ENCODE measurements around the gene C14orf180.

The C14orf180 gene

GRCh38 chr14:104595911-104596450 is 16.4 kb downstream of the C14orf180 start:
- Histone ChIP-seq H3K36me3 (ENCODE audit: insufficient read depth, low read length) (no peaks in the 10 kb centered on the region), H3K4me3 (no peak overlapping the region), H3K9ac (ENCODE audit: insufficient read length) (no peak overlapping the region), H3K9me3 (ENCODE audit: low read depth, low read length) (no peaks in the 10 kb centered on the region), H3K27ac (no peak overlapping the region)
- DNase-seq (ENCODE audit: low read depth, low spot score) = no peak
- TF ChIP-seq FOXP2 (optimal IDR thresholded peaks at IDR 0.05; ENCODE audit: control extremely low read depth, extremely low read length, insufficient read depth) (no peak), POLR2AphosphoS5 (IDR thresholded peaks at IDR 0.05; ENCODE audit: borderline replicate concordance, low read depth, low read length) (no peak), EZH2 (IDR thresholded peaks at IDR 0.05) (no peak)

GRCh38 chr14:104596451-104596918 is 16.9 kb downstream of the C14orf180 start:
- no peak overlapping the region for H3K27ac ChIP-seq
- DNase-seq (ENCODE audit: low read depth, low spot score) = no peak
- TF ChIP-seq EZH2 (IDR thresholded peaks at IDR 0.05) (no peak), FOXP2 (optimal IDR thresholded peaks at IDR 0.05; ENCODE audit: control extremely low read depth, extremely low read length, insufficient read depth) (no peak), POLR2AphosphoS5 (IDR thresholded peaks at IDR 0.05; ENCODE audit: borderline replicate concordance, low read depth, low read length) (no peak)
- no peak overlapping the region for H3K9ac ChIP-seq (ENCODE audit: insufficient read length)
- H3K9me3 ChIP-seq (ENCODE audit: low read depth, low read length) = no peaks in the 10 kb centered on the region
- H3K36me3 ChIP-seq (ENCODE audit: insufficient read depth, low read length) = no peaks in the 10 kb centered on the region
- H3K4me3 ChIP-seq = no peak overlapping the region

- no peak overlapping the region for H3K27ac ChIP-seq
- H3K9ac ChIP-seq (ENCODE audit: insufficient read length) = no peak overlapping the region
- no peak overlapping the region for H3K4me3 ChIP-seq
- no peaks in the 10 kb centered on the region for H3K9me3 ChIP-seq (ENCODE audit: low read depth, low read length)
- no peaks in the 10 kb centered on the region for H3K36me3 ChIP-seq (ENCODE audit: insufficient read depth, low read length)
- TF ChIP-seq EZH2 (IDR thresholded peaks at IDR 0.05) (no peak), FOXP2 (optimal IDR thresholded peaks at IDR 0.05; ENCODE audit: control extremely low read depth, extremely low read length, insufficient read depth) (no peak), POLR2AphosphoS5 (IDR thresholded peaks at IDR 0.05; ENCODE audit: borderline replicate concordance, low read depth, low read length) (no peak)
- no peak for DNase-seq (ENCODE audit: low read depth, low spot score)
These were observed 17.4 kb downstream of the C14orf180 start for GRCh38 chr14:104596927-104597351.

- TF ChIP-seq POLR2AphosphoS5 (IDR thresholded peaks at IDR 0.05; ENCODE audit: borderline replicate concordance, low read depth, low read length) (no peak), FOXP2 (optimal IDR thresholded peaks at IDR 0.05; ENCODE audit: control extremely low read depth, extremely low read length, insufficient read depth) (no peak), EZH2 (IDR thresholded peaks at IDR 0.05) (no peak)
- no peaks in the 10 kb centered on the region for H3K36me3 ChIP-seq (ENCODE audit: insufficient read depth, low read length)
- no peaks in the 10 kb centered on the region for H3K9me3 ChIP-seq (ENCODE audit: low read depth, low read length)
- H3K4me3 ChIP-seq = no peak overlapping the region
- H3K9ac ChIP-seq (ENCODE audit: insufficient read length) = no peak overlapping the region
- no peak for DNase-seq (ENCODE audit: low read depth, low spot score)
- no peak overlapping the region for H3K27ac ChIP-seq
These were observed 18.0 kb downstream of the C14orf180 start for GRCh38 chr14:104597576-104597975.

- no peak for DNase-seq (ENCODE audit: low read depth, low spot score)
- Histone ChIP-seq H3K9me3 (ENCODE audit: low read depth, low read length) (no peaks in the 10 kb centered on the region), H3K27ac (no peak overlapping the region), H3K4me3 (no peak overlapping the region), H3K36me3 (ENCODE audit: insufficient read depth, low read length) (no peaks in the 10 kb centered on the region), H3K9ac (ENCODE audit: insufficient read length) (no peak overlapping the region)
- no peak for TF ChIP-seq EZH2 (IDR thresholded peaks at IDR 0.05)
- TF ChIP-seq FOXP2 (optimal IDR thresholded peaks at IDR 0.05; ENCODE audit: control extremely low read depth, extremely low read length, insufficient read depth) = no peak
- no peak for TF ChIP-seq POLR2AphosphoS5 (IDR thresholded peaks at IDR 0.05; ENCODE audit: borderline replicate concordance, low read depth, low read length)
These were observed 18.7 kb downstream of the C14orf180 start for GRCh38 chr14:104598039-104598909.

- TF ChIP-seq POLR2AphosphoS5 (IDR thresholded peaks at IDR 0.05; ENCODE audit: borderline replicate concordance, low read depth, low read length) (no peak), EZH2 (IDR thresholded peaks at IDR 0.05) (no peak), FOXP2 (optimal IDR thresholded peaks at IDR 0.05; ENCODE audit: control extremely low read depth, extremely low read length, insufficient read depth) (no peak)
- Histone ChIP-seq H3K4me3 (no peak overlapping the region), H3K9me3 (ENCODE audit: low read depth, low read length) (no peaks in the 10 kb centered on the region), H3K27ac (no peak overlapping the region), H3K36me3 (ENCODE audit: insufficient read depth, low read length) (no peaks in the 10 kb centered on the region), H3K9ac (ENCODE audit: insufficient read length) (no peak overlapping the region)
- no peak for DNase-seq (ENCODE audit: low read depth, low spot score)
These were observed 19.3 kb downstream of the C14orf180 start for GRCh38 chr14:104598910-104599273.

GRCh38 chr14:104599446-104599845 is 19.9 kb downstream of the C14orf180 start:
- Histone ChIP-seq H3K27ac (no peak overlapping the region), H3K4me3 (no peak overlapping the region), H3K9ac (ENCODE audit: insufficient read length) (no peak overlapping the region), H3K9me3 (ENCODE audit: low read depth, low read length) (no peaks in the 10 kb centered on the region), H3K36me3 (ENCODE audit: insufficient read depth, low read length) (no peaks in the 10 kb centered on the region)
- TF ChIP-seq FOXP2 (optimal IDR thresholded peaks at IDR 0.05; ENCODE audit: control extremely low read depth, extremely low read length, insufficient read depth) = no peak
- TF ChIP-seq EZH2 (IDR thresholded peaks at IDR 0.05) = no peak
- TF ChIP-seq POLR2AphosphoS5 (IDR thresholded peaks at IDR 0.05; ENCODE audit: borderline replicate concordance, low read depth, low read length) = no peak
- no peak for DNase-seq (ENCODE audit: low read depth, low spot score)

- Histone ChIP-seq H3K36me3 (ENCODE audit: insufficient read depth, low read length) (no peaks in the 10 kb centered on the region), H3K27ac (no peak overlapping the region), H3K9me3 (ENCODE audit: low read depth, low read length) (no peaks in the 10 kb centered on the region), H3K9ac (ENCODE audit: insufficient read length) (no peak overlapping the region), H3K4me3 (no peak overlapping the region)
- no peak for DNase-seq (ENCODE audit: low read depth, low spot score)
- no peak for TF ChIP-seq POLR2AphosphoS5 (IDR thresholded peaks at IDR 0.05; ENCODE audit: borderline replicate concordance, low read depth, low read length)
- TF ChIP-seq EZH2 (IDR thresholded peaks at IDR 0.05) = no peak
- no peak for TF ChIP-seq FOXP2 (optimal IDR thresholded peaks at IDR 0.05; ENCODE audit: control extremely low read depth, extremely low read length, insufficient read depth)
These were observed 20.6 kb downstream of the C14orf180 start for GRCh38 chr14:104600141-104600643.
